SW480 (cell line): ENCODE measurements around the gene ADGRL3.

Source experiments
- DNase-seq: peaks from one replicate; pipeline ENCODE4 v3.0.0-alpha.2; 2016; ENCODE audit warnings: low spot score

Gene ADGRL3

GRCh38 chr4:61200187-61200915, at the start of gene ADGRL3:
ADGRL3 (plus strand) TSS chr4:61200326.
- DNase-seq, result no peak

- DNase-seq, result no peak
These were observed 47.7 kb upstream of the ADGRL3 start for GRCh38 chr4:61152433-61152832.

GRCh38 chr4:61160478-61160877, 39.6 kb upstream of the ADGRL3 start:
- DNase-seq, result no peak

- no peak for DNase-seq
These were observed 38.0 kb upstream of the ADGRL3 start for GRCh38 chr4:61162116-61162515.

- DNase-seq, result no peak
These were observed 26.3 kb upstream of the ADGRL3 start for GRCh38 chr4:61173799-61174198.

- DNase-seq, result no peak
These were observed 24.6 kb upstream of the ADGRL3 start for GRCh38 chr4:61175495-61175894.

GRCh38 chr4:61177367-61177766, 22.8 kb upstream of the ADGRL3 start:
- no peak for DNase-seq

- no peak for DNase-seq
These were observed 19.7 kb upstream of the ADGRL3 start for GRCh38 chr4:61180405-61180804.

- no peak for DNase-seq
These were observed 17.2 kb upstream of the ADGRL3 start for GRCh38 chr4:61182915-61183314.

GRCh38 chr4:61185288-61185687, 14.8 kb upstream of the ADGRL3 start:
- no peak for DNase-seq

- no peak for DNase-seq
These were observed 7.7 kb upstream of the ADGRL3 start for GRCh38 chr4:61192392-61192791.

- DNase-seq, result no peak
These were observed 6.3 kb upstream of the ADGRL3 start for GRCh38 chr4:61193863-61194262.

GRCh38 chr4:61194571-61194970, 5.6 kb upstream of the ADGRL3 start:
- no peak for DNase-seq

GRCh38 chr4:61195101-61195500, 5.0 kb upstream of the ADGRL3 start:
- DNase-seq, result no peak

GRCh38 chr4:61198686-61199085, 1.4 kb upstream of the ADGRL3 start:
- no peak for DNase-seq

- no peak for DNase-seq
These were observed 296 bp upstream of the ADGRL3 start for GRCh38 chr4:61199873-61200186.

- DNase-seq, result no peak
These were observed 895 bp downstream of the ADGRL3 start for GRCh38 chr4:61200916-61201526.

- no peak for DNase-seq
These were observed 1.4 kb downstream of the ADGRL3 start for GRCh38 chr4:61201561-61201960.

- DNase-seq, result no peak
These were observed 2.0 kb downstream of the ADGRL3 start for GRCh38 chr4:61201961-61202637.

- DNase-seq, result no peak
These were observed 2.7 kb downstream of the ADGRL3 start for GRCh38 chr4:61202638-61203435.

GRCh38 chr4:61203436-61203790, 3.3 kb downstream of the ADGRL3 start:
- no peak for DNase-seq

- DNase-seq, result peak; percentile 0
These were observed 4.4 kb downstream of the ADGRL3 start for GRCh38 chr4:61204353-61205060.
